ENCODE data around the gene HBD.

DNA sequence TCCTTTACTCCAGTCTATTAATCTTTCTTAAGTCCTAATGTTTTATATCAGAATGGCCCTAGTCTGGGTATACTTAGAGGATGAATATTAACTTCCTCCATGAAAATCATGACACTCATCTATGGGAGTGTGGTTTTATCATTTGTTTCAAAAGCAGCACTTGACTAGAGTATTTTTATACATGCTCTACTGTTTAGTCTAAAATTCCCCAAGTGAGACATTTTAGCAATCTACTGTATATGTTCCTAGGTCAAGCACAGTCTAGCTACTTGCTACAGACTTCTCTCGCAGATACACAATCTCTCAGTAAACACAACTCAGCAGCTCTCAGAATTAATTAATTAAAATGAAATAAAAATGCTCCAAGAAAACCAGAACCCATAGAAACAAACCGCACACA is 4.5 kb downstream of the HBD start:
- TF ChIP-seq, protein P1, sequence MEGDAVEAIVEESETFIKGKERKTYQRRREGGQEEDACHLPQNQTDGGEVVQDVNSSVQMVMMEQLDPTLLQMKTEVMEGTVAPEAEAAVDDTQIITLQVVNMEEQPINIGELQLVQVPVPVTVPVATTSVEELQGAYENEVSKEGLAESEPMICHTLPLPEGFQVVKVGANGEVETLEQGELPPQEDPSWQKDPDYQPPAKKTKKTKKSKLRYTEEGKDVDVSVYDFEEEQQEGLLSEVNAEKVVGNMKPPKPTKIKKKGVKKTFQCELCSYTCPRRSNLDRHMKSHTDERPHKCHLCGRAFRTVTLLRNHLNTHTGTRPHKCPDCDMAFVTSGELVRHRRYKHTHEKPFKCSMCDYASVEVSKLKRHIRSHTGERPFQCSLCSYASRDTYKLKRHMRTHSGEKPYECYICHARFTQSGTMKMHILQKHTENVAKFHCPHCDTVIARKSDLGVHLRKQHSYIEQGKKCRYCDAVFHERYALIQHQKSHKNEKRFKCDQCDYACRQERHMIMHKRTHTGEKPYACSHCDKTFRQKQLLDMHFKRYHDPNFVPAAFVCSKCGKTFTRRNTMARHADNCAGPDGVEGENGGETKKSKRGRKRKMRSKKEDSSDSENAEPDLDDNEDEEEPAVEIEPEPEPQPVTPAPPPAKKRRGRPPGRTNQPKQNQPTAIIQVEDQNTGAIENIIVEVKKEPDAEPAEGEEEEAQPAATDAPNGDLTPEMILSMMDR (IDR thresholded peaks at IDR 0.05), result no peak
- TF ChIP-seq POLR2A (IDR thresholded peaks at IDR 0.05), result no peak
